AG09319 (cell line): Measurements from ENCODE around the gene EPS15.

Source experiments
- DNase-seq: peaks from one replicate; pipeline ENCODE4 v3.0.0-alpha.2; 2010; ENCODE audit warnings: low read depth; ENCODE audit errors: extremely low read depth
- TF ChIP-seq, protein P1 (sequence below): IDR thresholded peaks from 2 replicates; pipeline ENCODE4 v1.5.1; 2011; ENCODE audit warnings: low read depth, mild to moderate bottlenecking, inconsistent platforms, low read length, moderate library complexity

The EPS15 gene

DNA sequence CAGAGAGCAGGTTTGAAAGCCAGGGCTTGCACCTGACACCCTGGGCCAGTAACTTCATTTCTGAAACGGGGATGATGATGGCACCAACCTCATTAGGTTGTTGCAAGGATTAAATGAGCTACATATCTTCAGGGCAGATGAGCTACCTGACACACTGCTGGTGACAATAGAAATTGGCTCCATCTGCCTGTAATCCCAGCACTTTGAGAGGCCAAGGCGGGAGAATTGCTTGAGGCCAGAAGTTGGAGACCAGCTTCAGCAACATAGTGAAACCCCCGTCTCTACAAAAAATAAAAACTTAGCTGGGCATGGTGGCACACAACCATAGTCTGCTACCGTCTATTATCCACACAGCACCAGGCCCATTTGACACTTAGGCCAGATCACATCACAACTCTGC lies 182.4 kb downstream of the EPS15 start:
- TF ChIP-seq, protein P1, sequence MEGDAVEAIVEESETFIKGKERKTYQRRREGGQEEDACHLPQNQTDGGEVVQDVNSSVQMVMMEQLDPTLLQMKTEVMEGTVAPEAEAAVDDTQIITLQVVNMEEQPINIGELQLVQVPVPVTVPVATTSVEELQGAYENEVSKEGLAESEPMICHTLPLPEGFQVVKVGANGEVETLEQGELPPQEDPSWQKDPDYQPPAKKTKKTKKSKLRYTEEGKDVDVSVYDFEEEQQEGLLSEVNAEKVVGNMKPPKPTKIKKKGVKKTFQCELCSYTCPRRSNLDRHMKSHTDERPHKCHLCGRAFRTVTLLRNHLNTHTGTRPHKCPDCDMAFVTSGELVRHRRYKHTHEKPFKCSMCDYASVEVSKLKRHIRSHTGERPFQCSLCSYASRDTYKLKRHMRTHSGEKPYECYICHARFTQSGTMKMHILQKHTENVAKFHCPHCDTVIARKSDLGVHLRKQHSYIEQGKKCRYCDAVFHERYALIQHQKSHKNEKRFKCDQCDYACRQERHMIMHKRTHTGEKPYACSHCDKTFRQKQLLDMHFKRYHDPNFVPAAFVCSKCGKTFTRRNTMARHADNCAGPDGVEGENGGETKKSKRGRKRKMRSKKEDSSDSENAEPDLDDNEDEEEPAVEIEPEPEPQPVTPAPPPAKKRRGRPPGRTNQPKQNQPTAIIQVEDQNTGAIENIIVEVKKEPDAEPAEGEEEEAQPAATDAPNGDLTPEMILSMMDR = no peak
- DNase-seq = no peak

DNA sequence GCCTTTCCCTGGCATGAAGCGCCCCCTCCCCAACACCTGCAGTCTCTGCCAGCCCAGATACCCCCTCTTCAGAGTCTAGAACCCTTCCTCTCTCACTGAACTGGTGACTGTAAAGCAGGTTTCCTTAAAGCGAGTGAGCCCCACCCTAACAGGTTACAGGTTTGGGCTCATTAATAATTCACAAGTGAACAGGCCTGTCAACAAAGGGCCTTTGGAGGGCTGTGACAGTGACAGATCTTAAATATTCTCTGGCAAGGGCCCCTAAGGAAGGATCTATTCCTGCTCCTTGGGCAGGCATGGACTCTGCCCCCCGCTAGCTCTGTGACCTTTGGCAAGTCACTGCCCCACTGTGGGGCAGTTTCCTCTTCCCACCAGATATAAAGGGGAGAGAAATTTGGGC lies 183.1 kb downstream of the EPS15 start:
- no peak for DNase-seq
- TF ChIP-seq, protein P1 = no peak

DNA sequence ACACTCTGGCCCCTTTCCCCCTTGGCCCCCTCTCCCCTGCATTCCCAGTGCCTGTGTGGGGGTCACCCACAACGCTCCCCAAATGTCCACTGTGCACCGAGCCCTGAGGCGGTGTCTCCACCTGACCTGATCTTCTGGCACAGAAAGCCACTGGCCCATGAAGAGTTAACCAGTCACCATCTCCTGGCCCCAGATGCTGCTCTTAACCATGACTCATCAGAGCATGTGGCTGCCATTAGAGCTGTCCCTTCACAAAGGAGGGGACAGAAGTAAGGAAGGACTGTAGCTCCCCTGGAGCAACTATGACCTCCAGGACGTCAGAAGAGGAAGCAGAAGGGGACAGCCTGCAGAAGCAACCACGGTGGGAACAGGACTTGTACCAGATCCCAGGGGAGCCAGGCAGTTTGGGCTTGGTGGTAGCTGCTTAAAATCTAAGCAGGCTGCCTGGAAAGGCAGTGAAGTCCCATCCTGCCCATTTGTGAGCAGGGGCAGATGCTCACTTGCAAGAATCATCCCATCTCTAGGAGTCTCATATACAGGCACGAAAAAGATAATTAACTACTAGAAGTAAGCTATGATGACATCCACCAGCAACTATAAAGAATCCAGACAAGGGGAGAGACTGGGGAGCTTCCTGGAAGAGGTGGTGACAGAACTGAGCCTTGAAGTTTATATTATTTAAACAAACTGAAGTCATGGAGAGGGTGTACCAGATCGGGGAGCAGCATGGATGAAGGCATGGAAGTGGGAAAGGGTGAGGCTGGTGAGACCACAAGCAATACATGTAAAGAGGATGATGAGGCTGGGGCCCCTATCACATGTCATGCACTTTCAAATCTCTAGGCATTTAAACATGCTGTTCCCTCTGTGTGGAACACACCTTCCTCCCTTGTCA lies 187.6 kb downstream of the EPS15 start:
- TF ChIP-seq, protein P1 = no peak
- no peak for DNase-seq

DNA sequence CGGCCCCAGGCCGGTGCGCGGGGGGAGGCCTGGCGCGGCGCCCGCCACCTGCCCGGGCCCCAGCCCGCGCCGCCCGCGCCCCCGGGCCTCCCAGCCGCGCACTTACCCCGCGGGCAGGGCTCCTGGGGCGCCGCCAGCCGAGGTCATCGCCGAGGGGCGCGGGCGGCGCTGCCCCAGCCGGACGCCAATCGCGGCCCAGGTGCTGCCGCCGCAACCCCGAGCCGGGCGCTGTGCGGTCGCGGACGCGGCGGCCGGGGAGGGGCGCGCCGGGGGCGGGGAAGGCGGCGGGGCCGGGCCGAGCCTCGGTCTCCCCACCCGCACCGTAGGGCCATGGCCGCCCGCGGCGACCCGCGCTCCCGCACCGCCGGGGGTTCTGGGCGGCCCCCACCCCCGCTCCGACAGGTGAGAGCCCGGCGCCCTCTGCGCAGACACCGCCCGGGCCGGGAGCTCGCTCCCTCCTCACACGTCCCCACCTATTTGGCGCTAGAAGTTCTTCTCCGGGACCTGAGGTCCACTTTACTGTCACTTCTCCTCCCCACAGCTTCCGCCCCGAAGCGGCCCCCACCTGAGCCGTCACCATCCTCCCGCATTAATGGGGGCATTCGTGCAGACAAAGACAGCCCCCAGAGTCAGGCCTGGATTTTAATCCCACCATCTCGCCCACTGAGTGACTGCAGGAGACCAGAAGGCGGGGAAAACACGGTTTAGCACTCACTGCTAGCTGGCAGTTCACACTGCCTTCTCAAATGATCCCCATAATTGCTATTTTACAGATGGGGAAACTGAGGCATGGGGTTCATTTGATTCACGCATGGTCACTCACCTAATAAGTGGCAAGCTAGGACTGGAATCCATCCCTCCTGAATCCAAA lies 188.5 kb downstream of the EPS15 start, which contains the start of gene TTC39A:
TTC39A (minus strand) TSS at position 232 of the 871 bp plus-strand sequence; CDS start at position 147, 85 bp downstream.
- DNase-seq = no peak
- TF ChIP-seq, protein P1 = no peak

DNA sequence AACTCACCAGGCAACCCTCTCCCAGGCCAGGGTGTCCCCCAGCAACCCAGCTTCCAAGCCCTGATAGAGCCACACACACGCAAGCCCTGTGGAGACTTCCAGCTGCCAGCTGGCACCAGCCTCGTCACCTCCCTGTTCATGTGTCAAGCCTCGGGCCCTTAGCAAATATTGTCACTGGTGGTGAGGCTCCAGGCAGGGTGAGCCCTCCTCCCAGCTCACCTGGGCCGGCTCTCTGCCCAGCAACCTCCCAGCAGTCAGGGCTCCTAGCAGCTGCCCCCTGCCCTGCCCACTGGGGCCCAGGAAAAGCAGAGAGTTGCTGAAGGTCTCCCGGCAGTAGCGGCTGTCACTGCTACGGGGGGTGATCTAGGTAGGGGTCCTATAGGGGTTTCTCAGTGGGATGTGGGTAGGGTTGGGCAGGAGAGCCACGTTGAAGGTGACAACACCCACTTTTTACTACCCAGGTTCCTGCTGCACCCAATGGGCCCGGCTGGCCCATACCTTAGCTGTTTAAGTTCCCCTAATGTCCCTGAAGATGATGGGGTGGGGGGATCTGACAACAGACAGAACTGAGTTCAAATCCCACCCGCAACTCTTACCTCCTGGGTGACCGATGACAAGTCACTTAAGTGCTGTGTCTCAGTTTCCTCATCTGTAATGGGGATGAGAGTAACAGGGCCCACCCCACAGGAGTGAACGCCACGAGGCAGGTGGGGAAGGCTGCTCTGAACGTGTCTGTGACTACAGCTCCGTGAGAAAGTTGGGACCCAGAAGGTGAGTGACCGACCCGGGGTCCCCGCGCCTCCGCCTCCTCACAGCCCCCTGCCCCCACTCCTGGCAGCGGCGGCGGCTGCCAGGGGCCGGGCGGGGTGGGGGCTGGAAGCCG lies 189.4 kb downstream of the EPS15 start:
- DNase-seq = no peak
- TF ChIP-seq, protein P1 = no peak

DNA sequence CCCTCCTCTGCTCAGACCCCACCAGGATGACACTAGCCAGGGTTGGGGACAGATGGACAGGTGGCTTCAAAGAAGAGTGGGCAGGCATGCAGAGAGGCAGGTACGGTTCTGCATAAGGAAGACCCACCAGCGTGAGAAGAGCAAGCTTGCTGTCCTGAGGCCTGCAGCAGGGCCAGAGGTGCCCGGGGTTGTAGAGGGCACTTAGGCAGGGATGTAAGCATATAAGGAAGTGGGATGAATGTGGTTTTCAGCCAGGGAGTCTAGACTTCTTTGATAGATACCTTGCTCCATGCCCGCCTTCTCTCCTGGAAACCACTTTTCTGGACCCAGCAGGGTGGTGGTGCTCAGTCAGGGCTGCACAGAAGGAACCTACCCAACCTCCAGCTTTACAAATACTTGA lies 190.1 kb downstream of the EPS15 start:
- TF ChIP-seq, protein P1 = no peak
- no peak for DNase-seq
